ENCODE measurements around the gene PAN3.
"Not testable (repeated sequence)": the region's sequence is repeated elsewhere in the genome, so short reads cannot be mapped to it uniquely, and the experiment has no call there.

Gene PAN3

GRCh38 chr13:28138012-28138755, at the start of gene PAN3:
Gene PAN3 (plus strand): TSS chr13:28138545. CDS start chr13:28138658, 113 bp downstream.
- H3K27ac Mint-ChIP-seq (ENCODE audit: low read depth), result peak within 1 kb of the TSS; percentile 97
- H3K36me3 Mint-ChIP-seq (ENCODE audit: insufficient read depth), result peaks cover 26% of the 10 kb centered on the region
- no peaks in the 10 kb centered on the region for H3K27me3 Mint-ChIP-seq
- peak within 1 kb of the TSS; percentile 81 for H3K4me3 Mint-ChIP-seq
- peak; percentile 82 to 86 for DNase-seq (ENCODE audit: low spot score in 2 of 2)
- H3K9me3 Mint-ChIP-seq, result no peaks in the 10 kb centered on the region
- peaks cover 55% of the 10 kb centered on the region for H3K4me1 Mint-ChIP-seq
- peak; percentile 52 for ATAC-seq (replicated peaks; ENCODE audit: extremely low read depth, poor library complexity, severe bottlenecking)

GRCh38 chr13:28089065-28089464, 49.3 kb upstream of the PAN3 start:
- ATAC-seq (replicated peaks; ENCODE audit: extremely low read depth, poor library complexity, severe bottlenecking), result no peak

GRCh38 chr13:28092431-28092830, 45.9 kb upstream of the PAN3 start:
- no peaks in the 10 kb centered on the region for H3K4me1 Mint-ChIP-seq
- no peak for DNase-seq (ENCODE audit: low spot score in 2 of 2)
- peaks cover 58% of the 10 kb centered on the region for H3K27me3 Mint-ChIP-seq

More at GRCh38 chr13:28089065-28089464, 49.3 kb upstream of the PAN3 start:
- no peak overlapping the region for H3K27ac Mint-ChIP-seq (ENCODE audit: low read depth)
- H3K36me3 Mint-ChIP-seq (ENCODE audit: insufficient read depth), result peaks cover 2% of the 10 kb centered on the region
- DNase-seq (ENCODE audit: low spot score in 2 of 2), result no peak
- peaks cover 48% of the 10 kb centered on the region for H3K27me3 Mint-ChIP-seq
- H3K9me3 Mint-ChIP-seq, result no peaks in the 10 kb centered on the region
- H3K4me1 Mint-ChIP-seq, result no peaks in the 10 kb centered on the region
- H3K4me3 Mint-ChIP-seq, result no peak overlapping the region

GRCh38 chr13:28093881-28094280, 44.5 kb upstream of the PAN3 start:
- Mint-ChIP-seq H3K9me3 (no peaks in the 10 kb centered on the region), H3K27me3 (peaks cover 66% of the 10 kb centered on the region), H3K36me3 (ENCODE audit: insufficient read depth) (peaks cover 2% of the 10 kb centered on the region), H3K4me1 (no peaks in the 10 kb centered on the region), H3K4me3 (no peak overlapping the region), H3K27ac (ENCODE audit: low read depth) (no peak overlapping the region)
- ATAC-seq (replicated peaks; ENCODE audit: extremely low read depth, poor library complexity, severe bottlenecking) (no peak), DNase-seq (ENCODE audit: low spot score in 2 of 2) (no peak)

More at GRCh38 chr13:28092431-28092830, 45.9 kb upstream of the PAN3 start:
- no peaks in the 10 kb centered on the region for H3K9me3 Mint-ChIP-seq
- H3K4me3 Mint-ChIP-seq, result no peak overlapping the region
- H3K36me3 Mint-ChIP-seq (ENCODE audit: insufficient read depth), result peaks cover 2% of the 10 kb centered on the region
- no peak for ATAC-seq (replicated peaks; ENCODE audit: extremely low read depth, poor library complexity, severe bottlenecking)
- no peak overlapping the region for H3K27ac Mint-ChIP-seq (ENCODE audit: low read depth)

GRCh38 chr13:28094306-28094705, 44.0 kb upstream of the PAN3 start:
- H3K9me3 Mint-ChIP-seq, result no peaks in the 10 kb centered on the region
- ATAC-seq (replicated peaks; ENCODE audit: extremely low read depth, poor library complexity, severe bottlenecking) (no peak), DNase-seq (ENCODE audit: low spot score in 2 of 2) (no peak)
- H3K27me3 Mint-ChIP-seq, result peaks cover 70% of the 10 kb centered on the region
- H3K4me3 Mint-ChIP-seq, result no peak overlapping the region
- H3K36me3 Mint-ChIP-seq (ENCODE audit: insufficient read depth), result peaks cover 2% of the 10 kb centered on the region
- no peak overlapping the region for H3K27ac Mint-ChIP-seq (ENCODE audit: low read depth)
- H3K4me1 Mint-ChIP-seq, result no peaks in the 10 kb centered on the region

- DNase-seq (ENCODE audit: low spot score in 2 of 2) (no peak), ATAC-seq (replicated peaks; ENCODE audit: extremely low read depth, poor library complexity, severe bottlenecking) (no peak)
- no peak overlapping the region for H3K4me3 Mint-ChIP-seq
- H3K9me3 Mint-ChIP-seq, result no peaks in the 10 kb centered on the region
- peaks cover 89% of the 10 kb centered on the region for H3K27me3 Mint-ChIP-seq
- no peaks in the 10 kb centered on the region for H3K4me1 Mint-ChIP-seq
- no peaks in the 10 kb centered on the region for H3K36me3 Mint-ChIP-seq (ENCODE audit: insufficient read depth)
- no peak overlapping the region for H3K27ac Mint-ChIP-seq (ENCODE audit: low read depth)
Observed at GRCh38 chr13:28097503-28097902, 40.8 kb upstream of the PAN3 start.

- no peak overlapping the region for H3K27ac Mint-ChIP-seq (ENCODE audit: low read depth)
- H3K27me3 Mint-ChIP-seq, result peaks cover 90% of the 10 kb centered on the region
Observed at GRCh38 chr13:28099396-28100149, 38.8 kb upstream of the PAN3 start.

GRCh38 chr13:28100150-28101121, 37.9 kb upstream of the PAN3 start, which contains the start of gene FLT3:
Gene FLT3 (minus strand): TSS chr13:28100576. CDS start chr13:28100510, 66 bp downstream.
- H3K4me3 Mint-ChIP-seq, result peak within 1 kb of the TSS; percentile 65
- H3K36me3 Mint-ChIP-seq (ENCODE audit: insufficient read depth), result no peaks in the 10 kb centered on the region
- peaks cover 90% of the 10 kb centered on the region for H3K27me3 Mint-ChIP-seq
- no peaks in the 10 kb centered on the region for H3K4me1 Mint-ChIP-seq
- ATAC-seq (replicated peaks; ENCODE audit: extremely low read depth, poor library complexity, severe bottlenecking) (peak; percentile 69), DNase-seq (ENCODE audit: low spot score in 2 of 2) (no peak)
- no peak within 1 kb of the TSS for H3K27ac Mint-ChIP-seq (ENCODE audit: low read depth)
- H3K9me3 Mint-ChIP-seq, result no peaks in the 10 kb centered on the region

More at GRCh38 chr13:28099396-28100149, 38.8 kb upstream of the PAN3 start:
- Mint-ChIP-seq H3K4me1 (no peaks in the 10 kb centered on the region), H3K36me3 (ENCODE audit: insufficient read depth) (no peaks in the 10 kb centered on the region), H3K9me3 (no peaks in the 10 kb centered on the region), H3K4me3 (peak overlapping the region; percentile 65)
- DNase-seq (ENCODE audit: low spot score in 2 of 2), result no peak
- ATAC-seq (replicated peaks; ENCODE audit: extremely low read depth, poor library complexity, severe bottlenecking), result no peak

GRCh38 chr13:28101886-28102285, 36.5 kb upstream of the PAN3 start:
- H3K27me3 Mint-ChIP-seq, result peaks cover 77% of the 10 kb centered on the region
- H3K36me3 Mint-ChIP-seq (ENCODE audit: insufficient read depth); H3K4me3 Mint-ChIP-seq; DNase-seq (ENCODE audit: low spot score in 2 of 2); ATAC-seq (replicated peaks; ENCODE audit: extremely low read depth, poor library complexity, severe bottlenecking); H3K4me1 Mint-ChIP-seq; H3K27ac Mint-ChIP-seq (ENCODE audit: low read depth); H3K9me3 Mint-ChIP-seq: not testable (repeated sequence)

- Mint-ChIP-seq H3K4me1 (no peaks in the 10 kb centered on the region), H3K36me3 (ENCODE audit: insufficient read depth) (no peaks in the 10 kb centered on the region), H3K27me3 (peaks cover 32% of the 10 kb centered on the region), H3K27ac (ENCODE audit: low read depth) (no peak overlapping the region), H3K4me3 (no peak overlapping the region), H3K9me3 (no peaks in the 10 kb centered on the region)
- DNase-seq (ENCODE audit: low spot score in 2 of 2) (no peak), ATAC-seq (replicated peaks; ENCODE audit: extremely low read depth, poor library complexity, severe bottlenecking) (no peak)
Observed at GRCh38 chr13:28106976-28107375, 31.4 kb upstream of the PAN3 start.

GRCh38 chr13:28110414-28110813, 27.9 kb upstream of the PAN3 start:
- DNase-seq (ENCODE audit: low spot score in 2 of 2), result no peak
- no peaks in the 10 kb centered on the region for H3K9me3 Mint-ChIP-seq

GRCh38 chr13:28116736-28117135, 21.6 kb upstream of the PAN3 start:
- H3K9me3 Mint-ChIP-seq, result no peaks in the 10 kb centered on the region
- ATAC-seq (replicated peaks; ENCODE audit: extremely low read depth, poor library complexity, severe bottlenecking) (no peak), DNase-seq (ENCODE audit: low spot score in 2 of 2) (no peak)
- no peaks in the 10 kb centered on the region for H3K27me3 Mint-ChIP-seq
- peaks cover 1% of the 10 kb centered on the region for H3K36me3 Mint-ChIP-seq (ENCODE audit: insufficient read depth)
- no peaks in the 10 kb centered on the region for H3K4me1 Mint-ChIP-seq
- no peak overlapping the region for H3K4me3 Mint-ChIP-seq
- H3K27ac Mint-ChIP-seq (ENCODE audit: low read depth), result no peak overlapping the region

More at GRCh38 chr13:28110414-28110813, 27.9 kb upstream of the PAN3 start:
- Mint-ChIP-seq H3K4me3 (no peak overlapping the region), H3K27ac (ENCODE audit: low read depth) (no peak overlapping the region), H3K4me1 (no peaks in the 10 kb centered on the region), H3K27me3 (no peaks in the 10 kb centered on the region), H3K36me3 (ENCODE audit: insufficient read depth) (peaks cover 1% of the 10 kb centered on the region)
- no peak for ATAC-seq (replicated peaks; ENCODE audit: extremely low read depth, poor library complexity, severe bottlenecking)

Measured in central memory CD8-positive, alpha-beta T cell (primary cell).